Gastrocnemius medialis (tissue), 4 donors: ENCODE data around the gene SLC9A4.

Experiments
- POLR2A ChIP-seq, 2 donors: fragments of 450-650 bp; IDR thresholded peaks; one replicate each; pipeline ENCODE4 v1.6.1; 2017; ENCODE audit warnings: antibody characterized with exemption in 2 of 2, mild to moderate bottlenecking in 2 of 2, moderate library complexity in 2 of 2
- TF ChIP-seq, protein P1 (sequence below), 5 experiments: fragments of 450-650 bp in 3 of 5; fragments of 200-600 bp in 2 of 5; sonication (generic) in 2 of 5; IDR thresholded peaks in 4 of 5; conservative IDR thresholded peaks in 1 of 5; 1 replicate in 4 of 5; 2 replicates in 1 of 5; pipeline ENCODE4 v1.5.1; 2016 to 2019; ENCODE audit warnings: antibody characterized with exemption in 5 of 5, mild to moderate bottlenecking in 3 of 5, moderate library complexity in 3 of 5

DNA sequence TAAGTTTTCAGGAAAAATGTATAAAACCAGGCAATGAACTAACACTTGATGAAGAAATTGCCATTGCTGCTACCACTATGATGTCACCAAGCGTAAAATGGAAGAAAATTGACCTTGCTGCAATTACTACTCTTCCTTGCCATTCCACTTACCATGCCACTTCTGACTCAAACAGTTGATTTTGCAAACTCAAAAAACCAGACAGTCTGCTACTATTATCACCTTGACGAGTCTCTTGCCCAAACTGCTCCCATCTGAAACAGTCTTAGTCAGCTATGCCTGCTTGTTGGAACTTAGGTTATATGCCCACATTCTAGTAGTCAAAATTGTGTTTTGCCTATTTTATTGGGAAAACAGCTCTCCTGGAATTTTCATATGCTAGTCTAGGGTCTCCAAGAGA is 74.4 kb downstream of the SLC9A4 start:
- TF ChIP-seq, protein P1, sequence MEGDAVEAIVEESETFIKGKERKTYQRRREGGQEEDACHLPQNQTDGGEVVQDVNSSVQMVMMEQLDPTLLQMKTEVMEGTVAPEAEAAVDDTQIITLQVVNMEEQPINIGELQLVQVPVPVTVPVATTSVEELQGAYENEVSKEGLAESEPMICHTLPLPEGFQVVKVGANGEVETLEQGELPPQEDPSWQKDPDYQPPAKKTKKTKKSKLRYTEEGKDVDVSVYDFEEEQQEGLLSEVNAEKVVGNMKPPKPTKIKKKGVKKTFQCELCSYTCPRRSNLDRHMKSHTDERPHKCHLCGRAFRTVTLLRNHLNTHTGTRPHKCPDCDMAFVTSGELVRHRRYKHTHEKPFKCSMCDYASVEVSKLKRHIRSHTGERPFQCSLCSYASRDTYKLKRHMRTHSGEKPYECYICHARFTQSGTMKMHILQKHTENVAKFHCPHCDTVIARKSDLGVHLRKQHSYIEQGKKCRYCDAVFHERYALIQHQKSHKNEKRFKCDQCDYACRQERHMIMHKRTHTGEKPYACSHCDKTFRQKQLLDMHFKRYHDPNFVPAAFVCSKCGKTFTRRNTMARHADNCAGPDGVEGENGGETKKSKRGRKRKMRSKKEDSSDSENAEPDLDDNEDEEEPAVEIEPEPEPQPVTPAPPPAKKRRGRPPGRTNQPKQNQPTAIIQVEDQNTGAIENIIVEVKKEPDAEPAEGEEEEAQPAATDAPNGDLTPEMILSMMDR (IDR thresholded peaks at IDR 0.05 in 4 of 5, conservative IDR thresholded peaks at IDR 0.05 in 1 of 5), result no peak
- no peak for TF ChIP-seq POLR2A (IDR thresholded peaks at IDR 0.05)
